ENCODE measurements around the gene AMFR.

The AMFR gene

DNA sequence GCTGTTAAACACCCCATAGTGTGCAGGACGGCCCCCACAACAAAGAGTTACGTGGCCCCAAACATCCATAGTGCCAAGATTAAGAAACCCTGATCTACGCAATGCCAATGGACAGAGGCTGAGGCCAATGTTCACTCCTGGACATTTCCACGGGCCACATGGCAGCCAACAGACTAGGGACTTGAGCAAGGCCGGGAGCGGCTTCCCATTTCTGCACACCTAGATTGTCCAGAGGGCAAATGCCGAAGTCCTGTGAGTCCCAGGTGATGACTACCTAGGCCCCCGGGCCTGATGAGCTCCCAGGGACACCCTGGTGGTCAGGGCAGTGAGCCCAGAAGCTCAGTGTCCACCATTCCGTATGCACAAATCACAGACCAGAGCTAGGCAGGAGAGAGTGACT is 95.5 kb downstream of the AMFR start:
- no peak for DNase-seq

DNA sequence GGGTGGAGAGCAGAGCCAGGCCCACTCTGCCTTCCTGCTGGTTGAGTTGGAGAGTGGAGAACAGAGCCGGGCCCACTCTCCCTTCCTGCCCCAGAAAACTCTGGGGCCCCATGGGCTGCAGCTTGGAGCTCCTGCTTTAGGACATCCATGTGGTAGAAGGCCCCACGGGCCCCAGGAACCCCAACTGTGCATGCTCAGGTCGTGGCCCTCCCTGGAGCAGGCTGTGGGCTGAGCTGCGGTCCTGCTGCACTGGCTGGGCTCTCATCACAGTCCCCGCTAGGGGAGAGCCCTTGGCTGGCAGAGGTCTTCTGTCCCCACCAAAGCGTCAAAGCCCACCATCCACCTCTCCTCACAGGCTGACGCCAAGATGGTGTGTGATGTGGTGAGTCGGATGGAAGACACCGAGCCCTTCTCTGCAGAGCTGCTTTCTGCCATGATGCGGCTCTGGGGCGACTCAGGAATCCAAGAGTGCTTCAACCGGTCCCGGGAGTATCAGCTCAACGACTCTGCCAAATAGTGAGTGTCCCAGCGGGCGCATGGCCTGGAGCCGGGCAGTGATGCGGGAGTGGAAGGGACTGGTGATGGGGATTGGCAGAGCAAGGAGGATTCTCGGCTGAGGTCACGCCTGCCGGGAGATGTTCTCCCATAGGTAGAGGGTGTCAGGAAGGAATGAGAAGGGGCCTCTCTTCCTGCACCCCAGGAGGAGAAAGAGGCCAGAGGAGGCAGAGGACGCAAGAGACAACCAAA is 96.9 kb downstream of the AMFR start:
- DNase-seq = no peak

DNA sequence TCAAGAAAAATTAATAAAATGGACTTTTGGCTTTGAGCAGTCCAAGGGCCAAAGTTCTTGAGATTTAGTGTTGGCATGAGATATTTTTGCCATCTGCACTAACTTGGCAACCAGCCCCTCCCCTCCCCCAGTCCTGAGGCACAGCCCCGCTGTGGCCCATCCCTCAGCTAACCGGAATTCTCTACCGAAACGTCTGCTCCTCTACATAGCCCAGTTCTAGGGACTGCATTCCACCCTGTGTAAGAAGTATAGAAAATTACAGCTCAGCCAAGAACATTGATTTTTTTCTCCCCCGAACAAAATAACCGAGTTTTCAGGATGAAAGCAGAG is 97.5 kb downstream of the AMFR start:
- DNase-seq = no peak

DNA sequence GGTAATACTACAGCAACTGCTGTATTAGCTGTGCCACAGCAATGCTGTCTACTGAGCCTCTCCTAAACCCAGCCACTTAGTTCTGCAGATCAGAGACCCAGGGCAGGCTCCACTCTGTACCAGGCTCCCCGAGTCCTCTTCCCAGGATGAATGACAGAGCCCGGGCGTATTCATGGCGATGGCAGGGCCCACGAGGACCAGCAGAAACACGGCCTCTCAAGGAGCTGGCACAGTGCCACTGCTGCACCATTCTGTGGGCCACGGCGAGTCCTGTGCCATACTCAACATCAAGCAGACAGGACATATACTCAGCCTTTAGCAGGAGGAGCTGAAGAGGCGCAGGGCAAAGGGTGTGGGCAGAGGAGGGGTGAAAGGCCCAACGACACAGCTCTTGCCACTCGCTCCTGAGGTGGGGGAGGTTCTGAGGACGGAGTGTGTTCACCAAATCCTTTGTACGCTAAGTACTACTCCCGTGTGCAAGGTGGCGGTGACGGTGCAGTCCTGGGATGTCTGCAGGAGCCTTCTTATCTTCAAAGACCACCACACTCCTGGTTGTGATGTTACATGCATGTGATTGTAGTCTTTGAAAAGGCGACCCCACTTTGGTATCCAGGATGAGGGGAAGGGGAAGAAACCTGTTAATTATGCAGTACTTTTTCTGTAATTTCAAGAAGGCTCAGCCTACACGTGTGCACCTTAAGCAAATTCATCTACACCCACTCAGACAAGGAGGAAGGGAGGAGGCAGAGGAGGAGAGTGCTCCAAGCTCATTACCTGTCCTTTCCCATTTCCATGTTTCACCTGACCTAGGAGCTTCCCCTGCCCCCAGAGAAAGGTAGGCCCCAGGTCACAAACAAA is 98.0 kb downstream of the AMFR start:
- DNase-seq = no peak

DNA sequence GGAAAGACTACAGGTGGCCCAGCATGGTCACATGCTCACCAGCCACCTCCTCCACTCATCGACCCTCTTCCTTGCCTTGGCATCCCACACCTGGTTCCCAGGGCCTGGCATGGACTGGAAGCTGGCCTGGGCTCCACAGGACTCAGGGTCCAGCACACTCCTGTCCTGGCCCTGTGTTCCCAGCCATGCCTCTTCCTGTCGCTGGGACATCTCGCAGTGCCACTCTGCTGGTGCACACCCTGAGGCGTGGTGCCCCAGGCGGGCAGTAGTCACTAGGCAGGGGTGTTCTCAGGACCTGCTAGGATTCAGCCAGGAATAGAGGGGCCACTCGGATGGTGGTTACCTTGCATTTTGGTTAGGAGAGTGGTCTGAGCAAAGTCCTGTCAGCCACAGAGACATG is 99.4 kb downstream of the AMFR start:
- no peak for DNase-seq

GRCh38 chr16:56324406-56324805 is 100.9 kb downstream of the AMFR start:
- no peak for DNase-seq

- DNase-seq = no peak
Measured at GRCh38 chr16:56321571-56321970, 103.8 kb downstream of the AMFR start.

- DNase-seq = no peak
Measured at GRCh38 chr16:56320811-56321558, 104.4 kb downstream of the AMFR start.

DNA sequence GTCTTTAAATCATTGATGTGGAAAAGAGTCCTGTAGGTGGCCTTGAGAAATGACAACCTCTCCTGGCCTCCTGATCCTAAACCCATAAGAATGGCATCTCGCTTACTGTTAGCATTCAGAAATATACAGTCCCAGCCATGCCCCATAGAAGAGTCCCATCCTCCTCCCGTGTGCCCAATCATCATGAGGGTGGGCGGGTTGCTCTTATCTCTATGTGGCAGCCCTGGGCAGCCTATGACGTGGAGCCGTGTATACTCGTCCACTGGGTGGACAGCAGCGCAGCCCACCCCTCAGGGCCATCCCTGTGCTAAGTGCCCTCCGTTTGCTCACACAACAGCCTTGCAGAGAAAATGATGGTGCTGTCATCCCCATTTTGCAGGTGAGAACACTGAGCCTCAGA is 105.3 kb downstream of the AMFR start:
- DNase-seq = no peak

DNA sequence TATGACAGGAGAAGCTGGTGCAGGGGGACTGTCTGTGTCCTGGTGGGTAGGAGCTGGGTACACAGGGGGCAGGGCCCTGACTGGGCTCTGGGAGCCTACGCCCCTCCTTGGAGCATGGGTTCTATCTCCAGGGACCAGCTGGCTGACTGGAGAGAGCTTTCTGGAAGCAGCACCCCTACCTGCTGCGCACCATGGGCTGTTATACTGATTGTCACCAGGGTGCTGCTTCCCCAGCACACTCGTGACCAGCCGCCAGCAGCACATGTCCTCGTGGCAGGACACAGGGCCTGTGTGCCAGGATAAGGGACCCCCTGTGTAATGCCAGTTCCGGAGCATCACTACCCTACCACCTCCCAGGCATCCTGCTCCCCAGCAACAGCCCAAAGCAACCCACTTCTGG is 106.0 kb downstream of the AMFR start:
- DNase-seq = no peak

- DNase-seq = no peak
Measured at GRCh38 chr16:56318827-56319140, 106.6 kb downstream of the AMFR start.

DNA sequence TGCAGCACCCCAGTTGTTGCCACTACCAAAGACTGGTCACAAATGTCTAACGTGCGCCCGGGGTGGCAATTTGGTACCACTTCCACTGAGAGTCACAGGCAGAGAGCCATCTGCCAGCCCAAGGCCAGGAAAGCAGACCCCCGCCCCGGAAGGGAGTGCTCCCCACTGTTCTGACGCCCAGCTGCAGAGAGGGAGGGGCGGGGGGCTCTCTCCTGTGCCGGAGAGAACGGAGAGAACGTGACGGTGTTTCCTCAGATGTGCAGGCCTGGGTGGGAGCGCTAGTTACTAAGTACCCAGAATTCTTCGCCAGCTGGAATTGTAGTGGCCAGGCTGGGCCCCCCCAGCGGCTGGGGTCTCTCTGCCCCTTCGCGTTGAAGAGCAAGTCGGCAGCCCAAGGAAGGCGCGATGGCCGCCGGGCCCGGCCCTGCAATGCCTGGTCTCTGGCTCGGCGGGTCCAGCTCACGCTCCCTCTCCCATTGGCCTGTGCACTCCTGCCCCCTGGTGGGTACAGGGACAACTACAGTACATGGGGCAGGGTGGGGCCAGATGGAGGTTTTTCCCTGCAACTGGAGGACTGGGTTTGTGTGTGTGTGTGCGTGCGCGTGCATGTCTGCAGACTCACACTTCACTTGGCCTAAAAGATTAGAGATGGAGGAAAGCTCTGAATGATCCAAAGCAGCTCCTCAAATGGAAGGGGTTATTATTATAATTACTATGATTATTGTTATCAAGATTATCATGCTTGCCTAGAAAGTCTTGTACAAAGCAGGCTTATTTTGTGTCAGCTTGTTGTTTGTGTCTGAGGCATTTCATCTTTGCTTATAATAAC is 107.1 kb downstream of the AMFR start:
- DNase-seq = peak; percentile 75

DNA sequence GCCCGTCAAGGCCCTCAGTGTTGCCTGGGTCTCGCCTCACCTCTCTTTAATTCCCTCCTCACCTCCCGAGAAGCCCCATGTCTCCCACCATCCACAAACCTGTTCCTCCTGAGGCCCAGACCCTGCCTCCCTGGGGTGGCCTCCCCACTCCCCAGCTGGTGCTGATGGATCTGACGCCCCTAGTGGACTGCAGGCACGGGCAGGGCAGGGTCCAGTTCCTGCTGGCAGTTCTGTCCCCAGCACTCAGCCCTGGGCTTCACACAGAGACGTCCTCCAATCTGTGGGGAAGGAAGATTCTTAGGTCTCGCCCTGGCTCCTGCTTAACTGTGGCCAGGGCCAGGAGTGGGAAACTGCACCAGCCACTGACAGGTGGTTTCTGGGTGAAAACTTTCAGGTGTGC is 108.8 kb downstream of the AMFR start:
- no peak for DNase-seq

DNA sequence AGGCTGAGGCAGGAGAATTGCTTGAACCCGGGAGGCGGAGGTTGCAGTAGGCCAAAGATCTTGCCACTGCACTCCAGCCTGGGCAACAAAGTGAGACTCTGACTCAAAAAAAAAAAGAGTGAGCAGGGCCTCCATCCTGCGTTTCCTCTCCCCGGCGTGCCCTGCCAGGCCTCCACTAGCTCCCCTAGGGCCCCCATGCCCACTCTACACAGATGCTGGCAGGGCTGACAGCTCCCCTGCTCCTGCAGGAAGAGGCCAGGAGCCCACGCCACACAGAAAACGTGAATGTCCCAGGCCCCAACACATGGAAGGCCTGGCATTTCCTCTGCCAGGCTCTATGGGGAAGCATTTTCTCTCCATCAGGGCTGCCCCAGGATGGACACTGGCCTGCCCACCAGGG is 109.4 kb downstream of the AMFR start:
- no peak for DNase-seq

- DNase-seq = no peak
Measured at GRCh38 chr16:56314244-56314850, 111.0 kb downstream of the AMFR start.

DNA sequence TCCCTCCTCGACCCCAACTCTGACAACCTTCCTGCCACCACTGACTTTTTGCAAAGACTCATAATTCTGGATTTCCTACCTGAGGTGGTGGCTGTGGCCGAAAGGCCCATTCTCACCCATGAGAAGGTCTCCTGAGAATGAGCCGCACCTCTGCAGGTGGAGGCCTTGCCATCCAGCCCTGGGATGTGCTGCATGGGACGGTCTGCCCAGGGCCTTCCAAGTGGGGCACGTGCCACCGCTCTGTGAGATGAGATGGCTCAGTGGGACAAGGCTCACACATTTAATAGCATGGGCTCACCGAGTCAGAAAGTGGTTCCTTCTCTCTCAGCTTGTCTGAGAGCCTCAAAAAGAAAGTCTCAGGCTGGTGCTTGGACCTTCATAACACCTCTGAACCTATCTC is 112.8 kb downstream of the AMFR start:
- DNase-seq = no peak

- DNase-seq = no peak
Measured at GRCh38 chr16:56312028-56312300, 113.4 kb downstream of the AMFR start.

All from T-helper 9 cell (primary cell).